H9 (cell line): ENCODE results near the gene VWA8. TPM values are rescaled to one million over a fixed set of nuclear protein-coding genes. Genes with fewer than 3 reads are reported as not detected.

ENCODE experiments used
- DNase-seq: peaks from one replicate; pipeline ENCODE4 v3.0.0-alpha.2; 2017
- H2AFZ ChIP-seq: one replicate; pipeline ENCODE4 v1.6.1; 2013; ENCODE audit warnings: mild to moderate bottlenecking, low read length, control low read depth, moderate library complexity
- H2AK5ac ChIP-seq: 2 replicates; pipeline ENCODE4 v1.6.1; 2013; ENCODE audit warnings: low read length, control low read depth, mixed read lengths; ENCODE audit not compliant: insufficient read length
- H2BK120ac ChIP-seq: one replicate; pipeline ENCODE4 v1.6.1; 2013; ENCODE audit warnings: low read depth, mild to moderate bottlenecking, low read length, control low read depth, inconsistent platforms; ENCODE audit not compliant: poor library complexity, severe bottlenecking
- H2BK12ac ChIP-seq: 2 replicates; pipeline ENCODE4 v1.6.1; 2013; ENCODE audit warnings: low read length, control low read depth, mixed read lengths, low read depth; ENCODE audit not compliant: insufficient read length
- H2BK15ac ChIP-seq: 2 replicates; pipeline ENCODE4 v1.6.1; 2013; ENCODE audit warnings: low read depth, low read length, control low read depth
- H2BK20ac ChIP-seq: one replicate; pipeline ENCODE4 v1.6.1; 2013; ENCODE audit warnings: low read depth, mild to moderate bottlenecking, low read length, control low read depth, inconsistent platforms; ENCODE audit not compliant: poor library complexity, severe bottlenecking
- H2BK5ac ChIP-seq: 2 replicates; pipeline ENCODE4 v1.6.1; 2013; ENCODE audit warnings: low read length, control low read depth, mixed read lengths; ENCODE audit not compliant: insufficient read length
- H3K14ac ChIP-seq: 2 replicates; pipeline ENCODE4 v1.6.1; 2013; ENCODE audit warnings: low read length, control low read depth; ENCODE audit not compliant: insufficient read depth
- H3K18ac ChIP-seq: 2 replicates; pipeline ENCODE4 v1.6.1; 2013; ENCODE audit warnings: low read depth, mild to moderate bottlenecking, mixed read lengths, low read length, control low read depth; ENCODE audit not compliant: insufficient read length
- H3K23ac ChIP-seq: 2 replicates; pipeline ENCODE4 v1.6.1; 2013; ENCODE audit warnings: low read length, control low read depth, mixed read lengths, low read depth; ENCODE audit not compliant: insufficient read length
- H3K23me2 ChIP-seq: 2 replicates; pipeline ENCODE4 v1.6.1; 2013; ENCODE audit warnings: low read depth, mild to moderate bottlenecking, mixed read lengths, low read length, control low read depth; ENCODE audit not compliant: insufficient read length, poor library complexity, severe bottlenecking
- H3K27ac ChIP-seq: 2 replicates; pipeline ENCODE4 v1.5.1; 2013; ENCODE audit warnings: low read length, control low read depth, mixed read lengths, low read depth; ENCODE audit not compliant: insufficient read length
- H3K27me3 ChIP-seq: 2 replicates; pipeline ENCODE4 v1.6.1; 2013; ENCODE audit warnings: low read length, control low read depth, inconsistent platforms; ENCODE audit not compliant: insufficient read depth
- H3K4ac ChIP-seq: 2 replicates; pipeline ENCODE4 v1.6.1; 2013; ENCODE audit warnings: low read depth, mild to moderate bottlenecking, control low read depth, inconsistent platforms, low read length, moderate library complexity
- H3K4me1 ChIP-seq: 2 replicates; pipeline ENCODE4 v1.6.1; 2013; ENCODE audit warnings: low read length, control low read depth, inconsistent platforms; ENCODE audit not compliant: insufficient read depth
- H3K4me2 ChIP-seq: 2 replicates; pipeline ENCODE4 v1.6.1; 2013; ENCODE audit warnings: low read length, control low read depth, mixed read lengths; ENCODE audit not compliant: insufficient read length, insufficient read depth
- H3K56ac ChIP-seq: 2 replicates; pipeline ENCODE4 v1.6.1; 2013; ENCODE audit warnings: low read depth, mild to moderate bottlenecking, mixed read lengths, low read length, control low read depth; ENCODE audit not compliant: insufficient read length
- H3K79me1 ChIP-seq: 2 replicates; pipeline ENCODE4 v1.6.1; 2013; ENCODE audit warnings: low read depth, mild to moderate bottlenecking, moderate library complexity, low read length, control low read depth, inconsistent platforms; ENCODE audit not compliant: insufficient read depth, poor library complexity, severe bottlenecking
- H3K79me2 ChIP-seq: 2 replicates; pipeline ENCODE4 v1.6.1; 2013; ENCODE audit warnings: low read length, control low read depth, inconsistent platforms; ENCODE audit not compliant: insufficient read depth
- H3K9ac ChIP-seq: 2 replicates; pipeline ENCODE4 v1.6.1; 2013; ENCODE audit warnings: low read length, control low read depth, mixed read lengths; ENCODE audit not compliant: insufficient read length; ENCODE audit errors: extremely low read depth
- H3K9me3 ChIP-seq: one replicate; pipeline ENCODE4 v1.6.1; 2013; ENCODE audit warnings: low read depth, low read length, inconsistent platforms; ENCODE audit not compliant: control insufficient read depth
- H3T11ph ChIP-seq: one replicate; pipeline ENCODE4 v1.6.1; 2013; ENCODE audit warnings: mild to moderate bottlenecking, low read length, control low read depth, inconsistent platforms
- H4K20me1 ChIP-seq: one replicate; pipeline ENCODE4 v1.6.1; 2013; ENCODE audit not compliant: control insufficient read depth, insufficient read length, insufficient read depth
- H4K5ac ChIP-seq: 2 replicates; pipeline ENCODE4 v1.6.1; 2013; ENCODE audit warnings: low read depth, mild to moderate bottlenecking, mixed read lengths, low read length, control low read depth; ENCODE audit not compliant: insufficient read length
- H4K8ac ChIP-seq: replicated peaks from 2 replicates; pipeline ENCODE4 v1.6.1; 2013; ENCODE audit warnings: low read length, control low read depth, mixed read lengths, low read depth; ENCODE audit not compliant: insufficient read length
- H4K91ac ChIP-seq: 2 replicates; pipeline ENCODE4 v1.6.1; 2013; ENCODE audit warnings: low read depth, mild to moderate bottlenecking, moderate library complexity, mixed read lengths, low read length, control low read depth; ENCODE audit not compliant: insufficient read length
- H3K27ac Mint-ChIP-seq, 3 experiments: 2 replicates in 2 of 3; 3 replicates in 1 of 3; pipeline ENCODE4 v1.8.0; 2020 to 2021; ENCODE audit warnings: mixed read lengths in 3 of 3, mild to moderate bottlenecking in 1 of 3, moderate library complexity in 1 of 3
- H3K27me3 Mint-ChIP-seq: 2 replicates; pipeline ENCODE4 v1.8.0; 2021; ENCODE audit warnings: low read depth, mild to moderate bottlenecking, moderate library complexity, mixed read lengths
- H3K36me3 Mint-ChIP-seq, 3 experiments: 2 replicates in 2 of 3; 3 replicates in 1 of 3; pipeline ENCODE4 v1.8.0; 2020 to 2021; ENCODE audit warnings: low read depth in 3 of 3, mixed read lengths in 3 of 3; ENCODE audit not compliant: insufficient read depth in 1 of 3
- H3K4me1 Mint-ChIP-seq, 2 experiments: 2 replicates each; pipeline ENCODE4 v1.8.0; 2020; ENCODE audit warnings: mixed read lengths in 2 of 2
- H3K4me3 Mint-ChIP-seq, 2 experiments: 2 replicates in 1 of 2; 3 replicates in 1 of 2; pipeline ENCODE4 v1.8.0; 2020 to 2021; ENCODE audit warnings: mild to moderate bottlenecking in 2 of 2, mixed read lengths in 2 of 2, moderate library complexity in 1 of 2
- H3K9me3 Mint-ChIP-seq, 2 experiments: 2 replicates in 1 of 2; 3 replicates in 1 of 2; pipeline ENCODE4 v1.8.0; 2020; ENCODE audit warnings: mild to moderate bottlenecking in 2 of 2, mixed read lengths in 2 of 2, moderate library complexity in 1 of 2
- WGBS: extraction: QIAGEN DNeasy Blood & Tissue Kit; methylation state at CpG from one replicate; pipeline ENCODE4 v1.1.7; 2013; ENCODE audit warnings: missing lambda C conversion rate, low lambda C conversion rate, mixed read lengths; ENCODE audit not compliant: insufficient read length; ENCODE audit errors: extremely low coverage; 5-methylcytosine and 5-hydroxymethylcytosine counted together
- total RNA-seq: library from RNA; stranded (reverse); gene quantifications from 2 replicates; pipeline ENCODE4 v1.2.1, GENCODE V29; 2021
- TF ChIP-seq, protein P1 (sequence below): fragments of 200-600 bp; sonication (generic); conservative IDR thresholded peaks from 3 replicates; pipeline ENCODE4 v1.8.0; 2021; ENCODE audit warnings: antibody characterized with exemption, mild to moderate bottlenecking

The VWA8 gene
- total RNA-seq, 1 experiment from 2014 or later: 17.4 TPM

GRCh38 chr13:42007844-42008243 lies 46.9 kb upstream of the VWA8 start:
- Mint-ChIP-seq H3K27ac (no peak overlapping the region), H3K27me3 (no peaks in the 10 kb centered on the region; the same call in 1 of the 2 replicates), H3K4me3 (no peak overlapping the region), H3K9me3 (no peaks in the 10 kb centered on the region), H3K4me1 (peaks cover 15% of the 10 kb centered on the region in 2 experiments), H3K36me3 (no peaks in the 10 kb centered on the region)
- H3K4me2 ChIP-seq: no peak overlapping the region
- H2AK5ac ChIP-seq: no peak overlapping the region
- H3K14ac ChIP-seq: no peak overlapping the region
- H3K23ac ChIP-seq: no peak overlapping the region
- H2BK20ac ChIP-seq: no peak overlapping the region
- no peak overlapping the region for H3K56ac ChIP-seq
- H3K4me1 ChIP-seq: no peaks in the 10 kb centered on the region; the same call in 1 of the 2 replicates
- H3K23me2 ChIP-seq: no peaks in the 10 kb centered on the region
- no peak overlapping the region for H3K27ac ChIP-seq
- no peak overlapping the region for H3T11ph ChIP-seq
- no peak overlapping the region for H3K9ac ChIP-seq
- no peaks in the 10 kb centered on the region for H3K79me2 ChIP-seq
- H3K27me3 ChIP-seq: no peaks in the 10 kb centered on the region
- H2BK15ac ChIP-seq: no peak overlapping the region
- H3K79me1 ChIP-seq: no peaks in the 10 kb centered on the region
- no peak overlapping the region for H4K91ac ChIP-seq
- WGBS: no CpG with 5 or more reads among the region's 1 CpG
- H2AFZ ChIP-seq: no peak overlapping the region
- no peaks in the 10 kb centered on the region for H4K20me1 ChIP-seq
- no peak for DNase-seq
- H3K9me3 ChIP-seq: no peaks in the 10 kb centered on the region
- H2BK120ac ChIP-seq: no peak overlapping the region
- H4K5ac ChIP-seq: no peak overlapping the region
- H4K8ac ChIP-seq: no peak overlapping the region
- no peak overlapping the region for H2BK5ac ChIP-seq
- no peak overlapping the region for H3K18ac ChIP-seq
- H3K4ac ChIP-seq: no peak overlapping the region
- TF ChIP-seq, protein P1, sequence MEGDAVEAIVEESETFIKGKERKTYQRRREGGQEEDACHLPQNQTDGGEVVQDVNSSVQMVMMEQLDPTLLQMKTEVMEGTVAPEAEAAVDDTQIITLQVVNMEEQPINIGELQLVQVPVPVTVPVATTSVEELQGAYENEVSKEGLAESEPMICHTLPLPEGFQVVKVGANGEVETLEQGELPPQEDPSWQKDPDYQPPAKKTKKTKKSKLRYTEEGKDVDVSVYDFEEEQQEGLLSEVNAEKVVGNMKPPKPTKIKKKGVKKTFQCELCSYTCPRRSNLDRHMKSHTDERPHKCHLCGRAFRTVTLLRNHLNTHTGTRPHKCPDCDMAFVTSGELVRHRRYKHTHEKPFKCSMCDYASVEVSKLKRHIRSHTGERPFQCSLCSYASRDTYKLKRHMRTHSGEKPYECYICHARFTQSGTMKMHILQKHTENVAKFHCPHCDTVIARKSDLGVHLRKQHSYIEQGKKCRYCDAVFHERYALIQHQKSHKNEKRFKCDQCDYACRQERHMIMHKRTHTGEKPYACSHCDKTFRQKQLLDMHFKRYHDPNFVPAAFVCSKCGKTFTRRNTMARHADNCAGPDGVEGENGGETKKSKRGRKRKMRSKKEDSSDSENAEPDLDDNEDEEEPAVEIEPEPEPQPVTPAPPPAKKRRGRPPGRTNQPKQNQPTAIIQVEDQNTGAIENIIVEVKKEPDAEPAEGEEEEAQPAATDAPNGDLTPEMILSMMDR: no peak
- no peak overlapping the region for H2BK12ac ChIP-seq
